ENCODE data around the gene FRMD4B. TPM values are rescaled to one million over a fixed set of nuclear protein-coding genes. Genes with fewer than 3 reads are reported as not detected.

The FRMD4B gene
- total RNA-seq, 2 experiments from 2014 or later, result not detected

DNA sequence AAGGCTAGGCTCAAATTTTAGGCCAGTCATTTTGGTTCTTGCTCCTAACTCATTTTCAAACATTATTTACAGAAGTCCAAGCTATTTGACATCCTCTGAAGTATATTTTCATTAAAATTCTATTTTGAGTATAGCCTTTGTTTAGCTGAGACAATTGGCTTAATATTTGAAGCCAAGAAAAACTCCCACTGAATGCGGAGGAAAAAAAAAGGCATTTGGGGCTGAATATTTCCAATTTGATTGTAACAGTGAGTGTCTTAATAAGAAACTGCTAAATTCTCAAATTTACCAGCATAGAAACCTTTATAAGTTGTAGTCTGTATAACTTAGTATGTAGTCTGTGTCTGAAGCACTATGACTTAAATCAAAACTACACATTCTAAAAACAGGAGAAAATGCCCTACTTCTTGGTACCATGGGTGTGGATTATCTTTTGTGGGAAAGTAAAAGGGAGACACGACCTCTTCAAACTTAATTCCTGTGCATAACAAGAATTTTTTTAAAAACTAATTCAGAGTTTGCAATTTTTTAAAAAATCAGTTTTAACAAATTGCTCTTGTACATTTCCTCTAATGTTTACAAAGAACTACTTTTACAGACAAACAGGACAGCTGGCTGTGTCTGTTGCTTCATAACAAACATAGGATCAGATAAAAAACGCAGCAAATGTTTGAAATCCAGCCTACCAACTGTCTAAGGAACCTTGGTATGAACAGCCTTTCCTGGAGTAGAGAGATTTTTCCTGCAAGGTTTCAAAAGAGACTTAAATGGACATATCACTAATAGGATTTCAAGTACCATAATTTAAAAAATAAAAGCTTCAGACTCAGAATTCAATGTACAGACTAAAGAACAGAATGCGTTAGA is 210.8 kb downstream of the FRMD4B start:
- DNase-seq (ENCODE audit: low spot score), result no peak
- no TSS peak for BruUV-seq (replicated peaks)
- no peaks in the 10 kb centered on the region for H3K9me3 ChIP-seq (ENCODE audit: low read length)
- intact Hi-C loops (cut with micrococcal nuclease; ENCODE audit: unreplicated experiment), result no loop called here
- H3K36me3 ChIP-seq (ENCODE audit: insufficient read depth, low read length), result no peaks in the 10 kb centered on the region
- TF ChIP-seq CTCF (conservative IDR thresholded peaks at IDR 0.05; ENCODE audit: low read length) (no peak), EZH2phosphoT487 (IDR thresholded peaks at IDR 0.05; ENCODE audit: borderline replicate concordance, low read depth, low read length) (no peak)
- POLR2A ChIA-PET, result interaction anchor here (0.5 to 0.6 kb wide), 3 partner anchors 28 to 1430 kb away, joined by 3 to 5 read pairs (median 3); no protein-coding TSS in a partner anchor
- no peaks in the 10 kb centered on the region for H3K4me1 ChIP-seq (ENCODE audit: insufficient read depth, low read length, poor library complexity, severe bottlenecking)
- no peak overlapping the region for H3K4me2 ChIP-seq (ENCODE audit: low read length)
- no peak overlapping the region for H2AFZ ChIP-seq (ENCODE audit: low read length)
- no peaks in the 10 kb centered on the region for H3K79me2 ChIP-seq (ENCODE audit: insufficient read depth, low read depth, low read length)
- no peaks in the 10 kb centered on the region for H4K20me1 ChIP-seq (ENCODE audit: insufficient read depth, low read length)
- H3K27ac ChIP-seq (ENCODE audit: low read depth, low read length, poor library complexity, severe bottlenecking), result no peak overlapping the region
- CTCF ChIA-PET (ENCODE audit: unreplicated experiment), result no interaction called here
- no peak overlapping the region for H3K4me3 ChIP-seq (ENCODE audit: low read depth, low read length, poor library complexity, severe bottlenecking)
- H3K9me2 ChIP-seq (ENCODE audit: insufficient read depth, low read length), result no peaks in the 10 kb centered on the region

DNA sequence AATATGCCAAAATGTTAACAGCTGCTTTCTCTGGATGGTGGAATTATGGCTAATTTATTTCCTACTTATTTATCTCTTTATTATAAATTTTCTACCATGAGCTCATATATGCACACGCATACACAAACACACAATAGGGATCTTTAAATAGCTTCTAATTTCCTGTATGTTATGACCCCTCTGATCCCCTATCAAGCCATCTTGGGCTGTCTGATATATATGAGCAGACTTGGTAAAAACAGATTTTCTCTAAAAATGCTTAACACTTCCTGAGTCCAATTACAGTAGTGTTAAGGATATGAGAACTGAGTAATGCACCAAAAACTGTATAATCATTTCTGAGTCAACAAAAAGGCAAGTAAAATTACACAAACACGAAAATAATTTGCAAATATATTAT is 211.4 kb downstream of the FRMD4B start:
- ChIA-PET POLR2A (interaction anchor here (0.5 to 0.6 kb wide), 4 partner anchors 28 to 1429 kb away, joined by 3 to 5 read pairs (median 3); no protein-coding TSS in a partner anchor), CTCF (ENCODE audit: unreplicated experiment) (no interaction called here)
- intact Hi-C loops (cut with micrococcal nuclease; ENCODE audit: unreplicated experiment), result no loop called here
- no peak overlapping the region for H3K4me2 ChIP-seq (ENCODE audit: low read length)
- DNase-seq (ENCODE audit: low spot score), result no peak
- H3K36me3 ChIP-seq (ENCODE audit: insufficient read depth, low read length), result no peaks in the 10 kb centered on the region
- no peaks in the 10 kb centered on the region for H4K20me1 ChIP-seq (ENCODE audit: insufficient read depth, low read length)
- no peaks in the 10 kb centered on the region for H3K9me3 ChIP-seq (ENCODE audit: low read length)
- no peaks in the 10 kb centered on the region for H3K4me1 ChIP-seq (ENCODE audit: insufficient read depth, low read length, poor library complexity, severe bottlenecking)
- no peaks in the 10 kb centered on the region for H3K9me2 ChIP-seq (ENCODE audit: insufficient read depth, low read length)
- no peak for TF ChIP-seq EZH2phosphoT487 (IDR thresholded peaks at IDR 0.05; ENCODE audit: borderline replicate concordance, low read depth, low read length)
- no peak for TF ChIP-seq CTCF (conservative IDR thresholded peaks at IDR 0.05; ENCODE audit: low read length)
- H3K79me2 ChIP-seq (ENCODE audit: insufficient read depth, low read depth, low read length), result no peaks in the 10 kb centered on the region
- no peak overlapping the region for H3K4me3 ChIP-seq (ENCODE audit: low read depth, low read length, poor library complexity, severe bottlenecking)
- no TSS peak for BruUV-seq (replicated peaks)
- H3K27ac ChIP-seq (ENCODE audit: low read depth, low read length, poor library complexity, severe bottlenecking), result no peak overlapping the region
- no peak overlapping the region for H2AFZ ChIP-seq (ENCODE audit: low read length)

DNA sequence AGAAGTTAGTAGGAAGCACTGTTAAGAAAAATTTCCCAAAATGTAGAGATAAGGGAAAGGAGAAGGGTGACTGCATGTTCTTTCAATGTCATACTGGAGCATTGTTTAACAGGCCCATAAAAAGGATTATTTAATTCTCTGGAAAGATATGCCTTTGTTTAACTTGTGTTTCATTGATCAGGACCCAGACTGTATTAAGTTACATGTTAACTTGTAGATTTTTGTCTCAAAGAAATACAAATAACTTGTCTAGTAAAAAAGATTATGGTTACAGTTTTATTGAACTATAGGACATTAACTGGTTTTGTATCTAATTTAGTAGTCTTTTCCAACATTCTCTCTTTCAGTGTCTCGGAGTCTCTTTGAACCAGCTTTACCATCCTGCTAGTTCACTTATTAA is 213.8 kb downstream of the FRMD4B start:
- ChIA-PET POLR2A (no interaction called here), CTCF (ENCODE audit: unreplicated experiment) (no interaction called here)
- H3K9me3 ChIP-seq (ENCODE audit: low read length), result no peaks in the 10 kb centered on the region
- H3K79me2 ChIP-seq (ENCODE audit: insufficient read depth, low read depth, low read length), result no peaks in the 10 kb centered on the region
- no peaks in the 10 kb centered on the region for H3K9me2 ChIP-seq (ENCODE audit: insufficient read depth, low read length)
- TF ChIP-seq EZH2phosphoT487 (IDR thresholded peaks at IDR 0.05; ENCODE audit: borderline replicate concordance, low read depth, low read length) (no peak), CTCF (conservative IDR thresholded peaks at IDR 0.05; ENCODE audit: low read length) (no peak)
- intact Hi-C loops (cut with micrococcal nuclease; ENCODE audit: unreplicated experiment), result no loop called here
- no peaks in the 10 kb centered on the region for H4K20me1 ChIP-seq (ENCODE audit: insufficient read depth, low read length)
- H3K36me3 ChIP-seq (ENCODE audit: insufficient read depth, low read length), result no peaks in the 10 kb centered on the region
- H2AFZ ChIP-seq (ENCODE audit: low read length), result no peak overlapping the region
- no TSS peak for BruUV-seq (replicated peaks)
- no peak overlapping the region for H3K27ac ChIP-seq (ENCODE audit: low read depth, low read length, poor library complexity, severe bottlenecking)
- no peak overlapping the region for H3K4me2 ChIP-seq (ENCODE audit: low read length)
- DNase-seq (ENCODE audit: low spot score), result no peak
- H3K4me1 ChIP-seq (ENCODE audit: insufficient read depth, low read length, poor library complexity, severe bottlenecking), result no peaks in the 10 kb centered on the region
- H3K4me3 ChIP-seq (ENCODE audit: low read depth, low read length, poor library complexity, severe bottlenecking), result no peak overlapping the region

All from OCI-LY7 (cell line).